Right lobe of liver (tissue), 4 donors: ENCODE measurements around the gene ATP7B.

ENCODE experiments used
- POLR2A ChIP-seq: fragments of 450-650 bp; IDR thresholded peaks from one replicate; pipeline ENCODE4 v1.6.1; 2017; ENCODE audit warnings: antibody characterized with exemption, mild to moderate bottlenecking
- TF ChIP-seq, protein P1 (sequence below), 4 donors: fragments of 200-600 bp in 3 of 4; fragments of 450-650 bp in 1 of 4; IDR thresholded peaks; one replicate each; pipeline versions ENCODE4 v1.5.1 to v1.8.0; 2016 to 2022; ENCODE audit warnings: antibody characterized with exemption in 4 of 4, mild to moderate bottlenecking in 2 of 4
- donor health status: DM: no; HTN: no; CAD: no.
- donor health status: DM: no; HTN: no; CAD: no.
- donor health status: DM: no; HTN: yes; CAD: no.

GRCh38 chr13:51923983-51924539, 87.2 kb downstream of the ATP7B start:
- no peak for TF ChIP-seq POLR2A
- TF ChIP-seq, protein P1, sequence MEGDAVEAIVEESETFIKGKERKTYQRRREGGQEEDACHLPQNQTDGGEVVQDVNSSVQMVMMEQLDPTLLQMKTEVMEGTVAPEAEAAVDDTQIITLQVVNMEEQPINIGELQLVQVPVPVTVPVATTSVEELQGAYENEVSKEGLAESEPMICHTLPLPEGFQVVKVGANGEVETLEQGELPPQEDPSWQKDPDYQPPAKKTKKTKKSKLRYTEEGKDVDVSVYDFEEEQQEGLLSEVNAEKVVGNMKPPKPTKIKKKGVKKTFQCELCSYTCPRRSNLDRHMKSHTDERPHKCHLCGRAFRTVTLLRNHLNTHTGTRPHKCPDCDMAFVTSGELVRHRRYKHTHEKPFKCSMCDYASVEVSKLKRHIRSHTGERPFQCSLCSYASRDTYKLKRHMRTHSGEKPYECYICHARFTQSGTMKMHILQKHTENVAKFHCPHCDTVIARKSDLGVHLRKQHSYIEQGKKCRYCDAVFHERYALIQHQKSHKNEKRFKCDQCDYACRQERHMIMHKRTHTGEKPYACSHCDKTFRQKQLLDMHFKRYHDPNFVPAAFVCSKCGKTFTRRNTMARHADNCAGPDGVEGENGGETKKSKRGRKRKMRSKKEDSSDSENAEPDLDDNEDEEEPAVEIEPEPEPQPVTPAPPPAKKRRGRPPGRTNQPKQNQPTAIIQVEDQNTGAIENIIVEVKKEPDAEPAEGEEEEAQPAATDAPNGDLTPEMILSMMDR (IDR thresholded peaks at IDR 0.05) = peak; percentile 25 to 48 (median 47)
